ENCODE results near the gene ALPL.

The ALPL gene

DNA sequence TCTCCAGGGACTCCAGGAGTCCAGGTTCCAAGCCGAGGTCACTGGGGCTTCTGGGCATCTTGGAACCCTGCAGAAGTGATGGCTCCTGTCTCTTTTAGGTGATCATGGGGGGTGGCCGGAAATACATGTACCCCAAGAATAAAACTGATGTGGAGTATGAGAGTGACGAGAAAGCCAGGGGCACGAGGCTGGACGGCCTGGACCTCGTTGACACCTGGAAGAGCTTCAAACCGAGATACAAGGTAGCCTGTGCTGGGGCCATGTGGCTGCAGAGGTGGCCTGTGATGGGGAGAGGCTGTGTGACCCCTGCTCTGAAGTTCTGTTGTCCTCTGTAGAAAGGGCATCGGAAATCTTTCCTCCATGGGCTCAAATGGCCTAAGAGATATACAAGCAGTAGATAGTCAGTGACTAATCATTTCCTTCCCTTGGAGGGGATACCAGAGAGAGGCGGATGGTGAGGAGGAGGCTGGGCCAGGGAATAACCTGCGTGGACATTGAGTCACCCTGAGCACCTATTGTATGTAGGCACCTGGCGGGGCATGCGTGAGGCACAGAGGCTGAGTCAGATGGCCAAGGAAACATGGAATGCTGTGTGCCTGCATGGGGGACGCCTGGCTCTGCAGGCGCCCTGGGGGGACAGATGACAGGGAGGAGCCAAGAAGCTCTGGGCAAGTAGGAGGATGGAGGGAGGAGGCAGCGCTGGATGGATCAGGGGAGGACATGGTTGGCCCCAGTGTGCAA, 59.0 kb downstream of the ALPL start:
- H3K4me3 ChIP-seq (ENCODE audit: insufficient read depth, low read length, poor library complexity, severe bottlenecking), result no peak overlapping the region
- H3K36me3 ChIP-seq (ENCODE audit: low read length), result no peaks in the 10 kb centered on the region
- H2AFZ ChIP-seq (ENCODE audit: low read depth, low read length, severe bottlenecking), result no peak overlapping the region
- no peaks in the 10 kb centered on the region for H3F3A ChIP-seq (ENCODE audit: insufficient read depth)
- H3K79me2 ChIP-seq (ENCODE audit: insufficient read depth, low read length), result no peaks in the 10 kb centered on the region
- no peak overlapping the region for H3K9ac ChIP-seq (ENCODE audit: low read length)
- H3K27me3 ChIP-seq (ENCODE audit: low read length), result no peaks in the 10 kb centered on the region
- no peaks in the 10 kb centered on the region for H3K9me3 ChIP-seq (ENCODE audit: insufficient read depth, low read length)
- H4K20me1 ChIP-seq (ENCODE audit: low read depth, low read length), result no peaks in the 10 kb centered on the region
- no peak overlapping the region for H3K27ac ChIP-seq (ENCODE audit: low read depth, low read length)
- H3K4me2 ChIP-seq (ENCODE audit: low read depth, low read length, poor library complexity, severe bottlenecking), result no peak overlapping the region
- no peaks in the 10 kb centered on the region for H3K9me2 ChIP-seq (replicated peaks; ENCODE audit: insufficient read depth, low read length)
- TF ChIP-seq, protein P1, sequence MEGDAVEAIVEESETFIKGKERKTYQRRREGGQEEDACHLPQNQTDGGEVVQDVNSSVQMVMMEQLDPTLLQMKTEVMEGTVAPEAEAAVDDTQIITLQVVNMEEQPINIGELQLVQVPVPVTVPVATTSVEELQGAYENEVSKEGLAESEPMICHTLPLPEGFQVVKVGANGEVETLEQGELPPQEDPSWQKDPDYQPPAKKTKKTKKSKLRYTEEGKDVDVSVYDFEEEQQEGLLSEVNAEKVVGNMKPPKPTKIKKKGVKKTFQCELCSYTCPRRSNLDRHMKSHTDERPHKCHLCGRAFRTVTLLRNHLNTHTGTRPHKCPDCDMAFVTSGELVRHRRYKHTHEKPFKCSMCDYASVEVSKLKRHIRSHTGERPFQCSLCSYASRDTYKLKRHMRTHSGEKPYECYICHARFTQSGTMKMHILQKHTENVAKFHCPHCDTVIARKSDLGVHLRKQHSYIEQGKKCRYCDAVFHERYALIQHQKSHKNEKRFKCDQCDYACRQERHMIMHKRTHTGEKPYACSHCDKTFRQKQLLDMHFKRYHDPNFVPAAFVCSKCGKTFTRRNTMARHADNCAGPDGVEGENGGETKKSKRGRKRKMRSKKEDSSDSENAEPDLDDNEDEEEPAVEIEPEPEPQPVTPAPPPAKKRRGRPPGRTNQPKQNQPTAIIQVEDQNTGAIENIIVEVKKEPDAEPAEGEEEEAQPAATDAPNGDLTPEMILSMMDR (IDR thresholded peaks at IDR 0.05; ENCODE audit: insufficient read depth, low read length, poor library complexity, severe bottlenecking), result no peak
- TF ChIP-seq EZH2phosphoT487 (conservative IDR thresholded peaks at IDR 0.05; ENCODE audit: low read length), result no peak

DNA sequence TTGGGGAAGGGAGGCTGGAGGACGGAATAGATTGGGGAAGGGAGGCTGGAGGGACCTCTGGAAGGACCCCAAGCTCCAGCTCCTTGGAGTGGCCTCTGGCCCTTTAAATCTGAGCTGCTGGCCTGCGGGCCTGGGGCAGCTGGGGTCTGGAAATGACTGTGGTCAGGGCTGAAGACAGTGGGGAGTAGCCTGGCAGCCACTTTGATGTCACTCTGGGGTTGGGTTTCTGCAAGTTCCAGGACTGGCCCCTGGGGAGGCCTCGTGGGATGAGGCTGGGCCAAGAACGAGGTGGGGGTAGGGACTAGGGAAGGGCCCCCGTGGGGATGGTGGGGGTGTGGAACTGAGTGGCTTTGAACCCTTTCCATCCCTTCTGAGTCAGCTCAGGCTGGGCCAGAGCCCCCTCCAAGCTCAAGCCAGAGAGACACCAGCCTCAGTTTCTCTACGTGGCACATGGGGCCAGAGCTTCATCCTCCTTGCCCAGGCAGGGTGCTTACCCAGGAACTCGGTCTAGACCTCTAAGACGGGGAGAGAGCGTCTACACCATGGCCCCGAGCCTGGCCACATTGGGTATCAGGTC, 59.7 kb downstream of the ALPL start:
- Histone ChIP-seq H4K20me1 (ENCODE audit: low read depth, low read length) (no peaks in the 10 kb centered on the region), H3K79me2 (ENCODE audit: insufficient read depth, low read length) (no peaks in the 10 kb centered on the region), H3K4me2 (ENCODE audit: low read depth, low read length, poor library complexity, severe bottlenecking) (no peak overlapping the region), H3F3A (ENCODE audit: insufficient read depth) (no peaks in the 10 kb centered on the region), H3K27me3 (ENCODE audit: low read length) (no peaks in the 10 kb centered on the region), H3K27ac (ENCODE audit: low read depth, low read length) (no peak overlapping the region), H3K9ac (ENCODE audit: low read length) (no peak overlapping the region), H2AFZ (ENCODE audit: low read depth, low read length, severe bottlenecking) (no peak overlapping the region), H3K36me3 (ENCODE audit: low read length) (no peaks in the 10 kb centered on the region), H3K9me2 (replicated peaks; ENCODE audit: insufficient read depth, low read length) (no peaks in the 10 kb centered on the region), H3K9me3 (ENCODE audit: insufficient read depth, low read length) (no peaks in the 10 kb centered on the region), H3K4me3 (ENCODE audit: insufficient read depth, low read length, poor library complexity, severe bottlenecking) (no peak overlapping the region)
- TF ChIP-seq EZH2phosphoT487 (conservative IDR thresholded peaks at IDR 0.05; ENCODE audit: low read length), result no peak
- TF ChIP-seq, protein P1 (IDR thresholded peaks at IDR 0.05; ENCODE audit: insufficient read depth, low read length, poor library complexity, severe bottlenecking), result no peak

- H3K36me3 ChIP-seq (ENCODE audit: low read length), result no peaks in the 10 kb centered on the region
- H3K4me2 ChIP-seq (ENCODE audit: low read depth, low read length, poor library complexity, severe bottlenecking), result no peak overlapping the region
- no peaks in the 10 kb centered on the region for H3K79me2 ChIP-seq (ENCODE audit: insufficient read depth, low read length)
- H2AFZ ChIP-seq (ENCODE audit: low read depth, low read length, severe bottlenecking), result no peak overlapping the region
- no peaks in the 10 kb centered on the region for H3F3A ChIP-seq (ENCODE audit: insufficient read depth)
- no peaks in the 10 kb centered on the region for H3K27me3 ChIP-seq (ENCODE audit: low read length)
- no peaks in the 10 kb centered on the region for H4K20me1 ChIP-seq (ENCODE audit: low read depth, low read length)
- no peaks in the 10 kb centered on the region for H3K9me3 ChIP-seq (ENCODE audit: insufficient read depth, low read length)
- H3K9ac ChIP-seq (ENCODE audit: low read length), result no peak overlapping the region
- H3K4me3 ChIP-seq (ENCODE audit: insufficient read depth, low read length, poor library complexity, severe bottlenecking), result no peak overlapping the region
- no peaks in the 10 kb centered on the region for H3K9me2 ChIP-seq (replicated peaks; ENCODE audit: insufficient read depth, low read length)
- no peak overlapping the region for H3K27ac ChIP-seq (ENCODE audit: low read depth, low read length)
- no peak for TF ChIP-seq EZH2phosphoT487 (conservative IDR thresholded peaks at IDR 0.05; ENCODE audit: low read length)
- TF ChIP-seq, protein P1 (IDR thresholded peaks at IDR 0.05; ENCODE audit: insufficient read depth, low read length, poor library complexity, severe bottlenecking), result no peak
These were observed 60.8 kb downstream of the ALPL start for GRCh38 chr1:21569820-21570527.
